Measurements from ENCODE around the gene VCAM1.

GRCh38 chr1:100708476-100709062 is 11.0 kb upstream of the VCAM1 start:
- no peak for TF ChIP-seq CTCF (conservative IDR thresholded peaks at IDR 0.05; ENCODE audit: low read depth, low read length)
- no peak for TF ChIP-seq EZH2 (IDR thresholded peaks at IDR 0.05; ENCODE audit: borderline replicate concordance, low read depth, low read length, poor library complexity, severe bottlenecking)
